WI38 (cell line): ENCODE results near the gene LPGAT1.

Source experiments
- H3K4me3 ChIP-seq: 2 replicates; pipeline ENCODE4 v1.5.1; 2011; ENCODE audit warnings: low read depth, mild to moderate bottlenecking, control low read depth, low read length
- CTCF ChIP-seq: IDR thresholded peaks from 2 replicates; pipeline ENCODE4 v1.5.1; 2012; ENCODE audit warnings: low read depth, mild to moderate bottlenecking, control low read depth, low read length

LPGAT1 gene

GRCh38 chr1:211739671-211740411 is 90.7 kb downstream of the LPGAT1 start:
- no peak for TF ChIP-seq CTCF
- H3K4me3 ChIP-seq: no peak overlapping the region

- TF ChIP-seq CTCF: no peak
- no peak overlapping the region for H3K4me3 ChIP-seq
Measured at GRCh38 chr1:211738691-211739301, 91.8 kb downstream of the LPGAT1 start.

- TF ChIP-seq CTCF: no peak
Measured at GRCh38 chr1:211738096-211738690, 92.4 kb downstream of the LPGAT1 start.

GRCh38 chr1:211737115-211738035 is 93.2 kb downstream of the LPGAT1 start:
- no peak overlapping the region for H3K4me3 ChIP-seq
- TF ChIP-seq CTCF: no peak

More at GRCh38 chr1:211738096-211738690, 92.4 kb downstream of the LPGAT1 start:
- no peak overlapping the region for H3K4me3 ChIP-seq

GRCh38 chr1:211736351-211736915 is 94.1 kb downstream of the LPGAT1 start:
- no peak for TF ChIP-seq CTCF
- no peak overlapping the region for H3K4me3 ChIP-seq

- TF ChIP-seq CTCF: no peak
- H3K4me3 ChIP-seq: no peak overlapping the region
Measured at GRCh38 chr1:211735208-211736170, 95.1 kb downstream of the LPGAT1 start.
